Cardiac muscle cell (in vitro differentiated cells and primary cell): Measurements from ENCODE around the gene TMEM9. TPM values are rescaled to one million over a fixed set of nuclear protein-coding genes. Genes with fewer than 3 reads are reported as not detected.

ENCODE experiments used
- DNase-seq, 2 donors: peaks; one replicate each; pipeline versions ENCODE4 v3.0.0 to v3.0.0-alpha.2; 2010 to 2017; ENCODE audit warnings: low read depth in 1 of 2, low spot score in 1 of 2
- H3K27ac ChIP-seq: fragments of 200-600 bp; sonication (generic); 2 replicates; pipeline ENCODE4 v1.5.1; 2016
- H3K27me3 ChIP-seq: fragments of 200-600 bp; sonication (generic); 2 replicates; pipeline ENCODE4 v1.6.0; 2016; ENCODE audit warnings: control low read depth
- H3K36me3 ChIP-seq: fragments of 200-600 bp; sonication (generic); 2 replicates; pipeline ENCODE4 v1.5.1; 2016; ENCODE audit warnings: control low read depth
- H3K4me1 ChIP-seq: fragments of 200-600 bp; sonication (generic); 2 replicates; pipeline ENCODE4 v1.8.1; 2017; ENCODE audit warnings: low read depth, mild to moderate bottlenecking, mixed run types
- H3K4me3 ChIP-seq: fragments of 200-600 bp; sonication (generic); 2 replicates; pipeline ENCODE4 v1.5.1; 2016; ENCODE audit warnings: mild to moderate bottlenecking
- H3K9me3 ChIP-seq: fragments of 200-600 bp; sonication (generic); 2 replicates; pipeline ENCODE4 v1.5.1; 2017; ENCODE audit warnings: low read depth, mild to moderate bottlenecking, control low read depth
- polyA plus RNA-seq: library from polyadenylated mRNA; unstranded; fragments of >200 nt; fragmentation: Nextera tagmentation; extraction: Ambion mirVana; gene quantifications from 2 replicates; pipeline ENCODE4 v1.2.1, GENCODE V29; 2016
- total RNA-seq: library from RNA; depleted of rRNA; stranded (reverse); fragments of >200 nt; gene quantifications from 2 replicates; pipeline ENCODE4 v1.2.3, GENCODE V29; 2016
- TF ChIP-seq, protein P1 (sequence below): IDR thresholded peaks from 2 replicates; pipeline ENCODE4 v1.5.1; 2012; ENCODE audit warnings: low read depth, mild to moderate bottlenecking, low read length

TMEM9 gene
- total and polyA plus RNA-seq, 2 experiments from 2014 or later, result 171 to 215 TPM

DNA sequence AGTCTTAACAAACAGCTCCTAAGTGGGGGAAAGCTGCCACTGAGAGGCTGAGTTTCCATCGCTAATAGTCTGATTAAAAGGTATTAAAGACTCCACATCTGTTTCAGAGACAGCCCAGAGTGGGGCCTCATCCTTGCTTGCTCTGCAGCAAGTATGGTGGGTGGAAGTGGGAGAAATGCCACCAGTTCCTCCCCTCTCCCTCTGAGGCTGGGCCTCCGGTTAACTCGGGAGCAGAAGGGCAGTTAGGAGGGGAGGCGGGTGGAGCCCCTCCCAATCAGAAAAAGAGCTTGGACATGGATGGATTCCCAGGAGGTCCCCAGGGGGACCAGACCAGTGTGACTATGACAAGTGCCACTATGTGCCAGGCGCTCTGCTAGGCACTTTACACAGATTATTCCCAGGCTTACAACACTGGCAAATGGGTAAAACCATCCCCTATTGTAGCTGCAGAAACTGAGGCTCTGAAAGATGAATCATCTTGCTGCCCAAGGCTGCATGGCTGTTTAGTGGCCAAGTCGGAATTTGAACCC, 15.9 kb downstream of the TMEM9 start:
- TF ChIP-seq, protein P1, sequence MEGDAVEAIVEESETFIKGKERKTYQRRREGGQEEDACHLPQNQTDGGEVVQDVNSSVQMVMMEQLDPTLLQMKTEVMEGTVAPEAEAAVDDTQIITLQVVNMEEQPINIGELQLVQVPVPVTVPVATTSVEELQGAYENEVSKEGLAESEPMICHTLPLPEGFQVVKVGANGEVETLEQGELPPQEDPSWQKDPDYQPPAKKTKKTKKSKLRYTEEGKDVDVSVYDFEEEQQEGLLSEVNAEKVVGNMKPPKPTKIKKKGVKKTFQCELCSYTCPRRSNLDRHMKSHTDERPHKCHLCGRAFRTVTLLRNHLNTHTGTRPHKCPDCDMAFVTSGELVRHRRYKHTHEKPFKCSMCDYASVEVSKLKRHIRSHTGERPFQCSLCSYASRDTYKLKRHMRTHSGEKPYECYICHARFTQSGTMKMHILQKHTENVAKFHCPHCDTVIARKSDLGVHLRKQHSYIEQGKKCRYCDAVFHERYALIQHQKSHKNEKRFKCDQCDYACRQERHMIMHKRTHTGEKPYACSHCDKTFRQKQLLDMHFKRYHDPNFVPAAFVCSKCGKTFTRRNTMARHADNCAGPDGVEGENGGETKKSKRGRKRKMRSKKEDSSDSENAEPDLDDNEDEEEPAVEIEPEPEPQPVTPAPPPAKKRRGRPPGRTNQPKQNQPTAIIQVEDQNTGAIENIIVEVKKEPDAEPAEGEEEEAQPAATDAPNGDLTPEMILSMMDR, result no peak
- H3K4me1 ChIP-seq, result peaks cover 6% of the 10 kb centered on the region
- peak in 1 of 2 donors; percentile 9 for DNase-seq
- peaks cover 18% of the 10 kb centered on the region for H3K36me3 ChIP-seq
- no peaks in the 10 kb centered on the region for H3K9me3 ChIP-seq
- H3K4me3 ChIP-seq, result no peak overlapping the region
- no peak overlapping the region for H3K27ac ChIP-seq
- H3K27me3 ChIP-seq, result no peaks in the 10 kb centered on the region

DNA sequence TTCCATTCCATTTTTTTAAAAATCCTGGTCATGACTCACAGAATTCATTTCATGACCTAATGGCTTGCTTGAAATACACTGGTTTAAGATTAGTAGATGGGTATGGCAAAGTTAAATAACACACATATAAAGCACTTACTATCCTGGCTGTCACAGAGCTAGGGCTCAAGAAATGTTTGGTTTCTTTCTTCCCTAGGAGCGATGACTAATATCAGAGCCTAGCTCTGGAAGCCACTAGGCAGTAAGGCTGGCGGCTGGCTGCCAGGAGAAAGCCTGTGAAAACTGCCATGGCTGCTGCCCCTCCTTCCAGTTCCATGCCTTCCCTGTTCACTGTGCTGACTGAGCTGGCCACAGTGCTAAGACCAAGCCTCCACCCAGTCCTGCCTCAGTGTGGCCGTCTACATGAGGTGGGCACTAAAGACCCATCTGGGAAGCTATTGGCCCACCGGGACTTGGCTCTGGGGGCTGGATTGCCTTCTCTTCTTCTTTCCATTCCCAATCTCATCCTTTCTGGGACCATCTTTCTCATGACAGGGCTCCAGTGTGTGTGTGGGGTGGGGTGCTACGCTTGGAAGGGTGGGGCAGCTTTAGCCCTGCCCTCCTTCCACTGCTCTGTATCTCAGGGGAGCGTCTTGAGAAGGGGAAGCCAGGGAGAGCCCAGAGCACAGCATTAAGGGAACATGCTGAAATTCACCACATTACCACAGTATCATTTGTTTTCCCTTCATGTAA, 16.5 kb downstream of the TMEM9 start:
- Histone ChIP-seq H3K27ac (no peak overlapping the region), H3K27me3 (no peaks in the 10 kb centered on the region), H3K4me1 (peaks cover 6% of the 10 kb centered on the region), H3K9me3 (no peaks in the 10 kb centered on the region), H3K36me3 (peaks cover 11% of the 10 kb centered on the region), H3K4me3 (no peak overlapping the region)
- TF ChIP-seq, protein P1, result no peak
- DNase-seq, result peak in 1 of 2 donors; percentile 89

DNA sequence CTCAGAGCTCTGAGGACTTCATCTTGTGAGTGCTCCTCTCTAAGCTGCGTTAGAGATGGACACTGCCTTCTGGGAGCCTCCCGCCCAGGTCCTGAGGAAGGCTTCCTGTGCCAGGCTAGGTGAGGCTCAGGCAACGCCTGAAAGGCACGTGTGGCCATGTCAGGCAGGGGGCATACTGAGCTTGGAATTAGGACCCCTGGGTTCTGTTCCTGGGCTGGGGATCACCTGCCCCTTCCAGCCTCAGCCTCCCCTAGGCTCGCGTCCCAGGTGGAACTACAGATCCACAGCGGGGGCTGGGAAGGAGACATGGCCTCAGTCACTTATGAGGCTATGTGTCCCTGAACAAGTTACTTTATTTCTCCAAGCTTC, 17.3 kb downstream of the TMEM9 start:
- H3K4me3 ChIP-seq, result no peak overlapping the region
- peaks cover 6% of the 10 kb centered on the region for H3K4me1 ChIP-seq
- peaks cover 9% of the 10 kb centered on the region for H3K36me3 ChIP-seq
- H3K27ac ChIP-seq, result no peak overlapping the region
- no peaks in the 10 kb centered on the region for H3K27me3 ChIP-seq
- no peak for DNase-seq
- TF ChIP-seq, protein P1, result no peak
- no peaks in the 10 kb centered on the region for H3K9me3 ChIP-seq

DNA sequence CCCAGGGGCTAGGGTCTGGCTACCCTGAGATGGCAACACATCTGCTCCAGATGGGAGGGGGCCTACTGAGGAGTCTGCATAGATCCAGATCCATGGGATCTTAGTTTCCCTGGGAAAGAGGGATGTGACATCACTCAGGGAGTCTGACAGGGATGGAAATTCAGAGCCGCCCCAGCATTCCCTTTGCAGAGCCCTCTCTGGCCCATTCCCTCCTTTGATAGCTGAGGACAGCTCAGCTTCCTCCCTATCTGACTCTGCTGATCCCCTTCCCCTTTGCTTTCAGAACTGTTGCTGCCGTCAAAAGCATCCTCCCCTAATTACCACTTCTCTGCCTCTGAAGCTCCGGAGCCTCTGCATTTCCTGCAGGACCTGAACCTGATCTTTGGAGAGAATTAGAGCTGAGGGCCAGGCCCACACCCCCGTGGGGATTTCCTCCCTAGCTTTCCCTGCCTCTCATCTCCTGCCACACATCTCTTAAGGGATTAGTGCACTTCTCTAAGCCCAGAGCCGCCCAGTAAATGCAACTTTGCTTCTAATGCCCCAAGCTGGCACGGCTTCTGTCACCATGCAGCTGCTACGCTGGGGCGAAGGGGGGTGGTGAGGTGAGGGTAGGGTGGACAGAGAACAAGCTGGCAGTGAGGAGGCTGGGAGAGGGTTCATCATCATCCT, 17.8 kb downstream of the TMEM9 start:
- Histone ChIP-seq H3K4me3 (no peak overlapping the region), H3K27ac (no peak overlapping the region), H3K4me1 (peaks cover 6% of the 10 kb centered on the region), H3K9me3 (no peaks in the 10 kb centered on the region), H3K36me3 (peaks cover 8% of the 10 kb centered on the region), H3K27me3 (no peaks in the 10 kb centered on the region)
- DNase-seq, result no peak
- TF ChIP-seq, protein P1, result no peak

DNA sequence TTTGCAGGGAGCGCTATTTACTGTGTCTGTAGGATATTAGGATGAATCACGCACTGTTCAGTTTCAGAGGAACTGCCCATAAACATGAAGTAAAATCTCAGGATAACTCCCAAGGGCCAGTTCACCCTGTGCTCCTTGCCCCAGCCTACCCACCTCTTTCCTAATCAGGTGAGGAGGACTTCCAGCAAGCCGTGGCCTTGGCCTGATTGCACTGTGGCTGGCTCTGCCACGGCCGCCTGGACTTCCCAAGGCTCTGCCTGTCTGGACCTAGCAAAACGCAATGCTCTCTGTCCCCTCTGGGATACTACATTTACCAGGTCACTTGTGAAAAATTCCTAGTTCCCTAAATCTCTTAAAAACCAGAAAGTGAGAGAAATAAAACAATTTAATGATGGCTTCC, 19.9 kb downstream of the TMEM9 start:
- Histone ChIP-seq H3K9me3 (no peaks in the 10 kb centered on the region), H3K27me3 (no peaks in the 10 kb centered on the region), H3K27ac (no peak overlapping the region), H3K4me1 (peaks cover 6% of the 10 kb centered on the region), H3K4me3 (no peak overlapping the region), H3K36me3 (peaks cover 5% of the 10 kb centered on the region)
- TF ChIP-seq, protein P1, result no peak
- DNase-seq, result no peak
